SK-N-SH (cell line): ENCODE measurements around the gene CHI3L2. TPM values are rescaled to one million over a fixed set of nuclear protein-coding genes. Genes with fewer than 3 reads are reported as not detected.

Experiments
- CTCF ChIA-PET: fragments of 300-600, 350-600 bp; formaldehyde crosslinking; extraction: SDS; loops from one replicate; lab custom pipeline; 2021; lab: Yijun Ruan, JAX
- POLR2A ChIA-PET: fragments of 350-600 bp; sonication (Branson Sonifier 250); formaldehyde crosslinking; extraction: SDS; loops from one replicate; lab custom pipeline; 2020; ENCODE audit warnings: antibody characterized with exemption, inconsistent platforms; lab: Yijun Ruan, JAX
- DNase-seq: peaks from one replicate; pipeline ENCODE4 v3.0.0; 2012
- H2AFZ ChIP-seq: fragments of 200-600 bp; sonication (generic); 2 replicates; pipeline ENCODE4 v1.8.1; 2016; ENCODE audit warnings: antibody characterized with exemption, mild to moderate bottlenecking, low read depth
- H3F3A ChIP-seq: fragments of 200-600 bp; sonication (generic); replicated peaks from 2 replicates; pipeline ENCODE3; 2016; ENCODE audit warnings: antibody characterized with exemption, mild to moderate bottlenecking; ENCODE audit not compliant: insufficient read depth
- H3K27ac ChIP-seq, 2 experiments: fragments of 200-500 bp in 1 of 2; fragments of 200-600 bp in 1 of 2; sonication (Bioruptor generic) in 1 of 2; sonication (generic), shearing (Covaris generic) in 1 of 2; 2 replicates each; pipeline versions ENCODE4 v1.5.1 to v1.6.1; 2014 to 2016; ENCODE audit warnings: low read depth in 2 of 2, inconsistent platforms in 1 of 2, low read length in 1 of 2, mild to moderate bottlenecking in 1 of 2, mixed read lengths in 1 of 2
- H3K27me3 ChIP-seq: fragments of 200-600 bp; sonication (generic), shearing (Covaris generic); 2 replicates; pipeline ENCODE4 v1.6.1; 2016; ENCODE audit warnings: mixed run types; ENCODE audit not compliant: insufficient read depth
- H3K36me3 ChIP-seq, 2 experiments: fragments of 200-500 bp in 1 of 2; fragments of 200-600 bp in 1 of 2; sonication (Bioruptor generic) in 1 of 2; sonication (generic) in 1 of 2; replicated peaks in 1 of 2; 2 replicates each; pipeline versions ENCODE3 to v1.5.1; 2014 to 2016; ENCODE audit warnings: low read length in 1 of 2, mild to moderate bottlenecking in 1 of 2; ENCODE audit not compliant: insufficient read depth in 2 of 2, control insufficient read depth in 1 of 2
- H3K4me1 ChIP-seq, 2 experiments: fragments of 200-500 bp in 1 of 2; fragments of 200-600 bp in 1 of 2; sonication (Bioruptor generic) in 1 of 2; sonication (generic), shearing (Covaris generic) in 1 of 2; 2 replicates each; pipeline versions ENCODE4 v1.5.1 to v1.6.1; 2014 to 2016; ENCODE audit warnings: low read depth in 1 of 2, low read length in 1 of 2, mixed run types in 1 of 2; ENCODE audit not compliant: insufficient read depth in 2 of 2, control insufficient read depth in 1 of 2
- H3K4me2 ChIP-seq: fragments of 200-600 bp; sonication (generic), shearing (Covaris generic); 2 replicates; pipeline ENCODE4 v1.6.1; 2017; ENCODE audit warnings: mixed run types
- H3K4me3 ChIP-seq, 2 experiments: fragments of 200-500 bp in 1 of 2; fragments of 200-600 bp in 1 of 2; sonication (Bioruptor generic) in 1 of 2; sonication (generic), shearing (Covaris generic) in 1 of 2; 2 replicates each; pipeline versions ENCODE4 v1.5.1 to v1.8.1; 2014 to 2016; ENCODE audit warnings: low read depth in 2 of 2, inconsistent platforms in 1 of 2, low read length in 1 of 2, mild to moderate bottlenecking in 1 of 2, mixed read lengths in 1 of 2, moderate library complexity in 1 of 2
- H3K79me2 ChIP-seq: fragments of 200-600 bp; sonication (generic); 2 replicates; pipeline ENCODE4 v1.8.1; 2017; ENCODE audit warnings: mild to moderate bottlenecking; ENCODE audit not compliant: insufficient read depth
- H3K9ac ChIP-seq: fragments of 200-600 bp; sonication (generic); 2 replicates; pipeline ENCODE4 v1.6.1; 2017; ENCODE audit warnings: mixed run types
- H3K9me2 ChIP-seq: fragments of 200-600 bp; sonication (generic); 2 replicates; pipeline ENCODE4 v1.6.1; 2017; ENCODE audit warnings: mixed run types
- H3K9me3 ChIP-seq: fragments of 200-600 bp; sonication (generic); 2 replicates; pipeline ENCODE4 v1.6.1; 2017; ENCODE audit warnings: mixed run types, mild to moderate bottlenecking, moderate library complexity
- H4K20me1 ChIP-seq: fragments of 200-600 bp; sonication (generic); 2 replicates; pipeline ENCODE4 v1.6.1; 2017; ENCODE audit warnings: mild to moderate bottlenecking, mixed run types; ENCODE audit not compliant: insufficient read depth
- CHD2 ChIP-seq: fragments of 150-350 bp; IDR thresholded peaks from 2 replicates; pipeline ENCODE4 v1.6.1; 2018; ENCODE audit warnings: low read length; ENCODE audit not compliant: partially characterized antibody
- CTCF ChIP-seq: fragments of 200-600 bp; sonication (generic); IDR thresholded peaks from 2 replicates; pipeline ENCODE4 v1.6.1; 2017; ENCODE audit warnings: antibody characterized with exemption, mild to moderate bottlenecking, moderate library complexity
- ELF1 ChIP-seq: IDR thresholded peaks from 2 replicates; pipeline ENCODE4 v1.4.0; 2012
- EP300 ChIP-seq, 2 experiments: IDR thresholded peaks; 2 replicates each; pipeline versions ENCODE4 v1.4.0 to v1.6.1; 2012; ENCODE audit warnings: borderline replicate concordance in 1 of 2, low read depth in 1 of 2, low read length in 1 of 2
- FOSL2 ChIP-seq: IDR thresholded peaks from 2 replicates; pipeline ENCODE4 v1.4.0; 2012; ENCODE audit warnings: low read depth, mild to moderate bottlenecking, moderate library complexity, borderline replicate concordance
- FOXM1 ChIP-seq: IDR thresholded peaks from 2 replicates; pipeline ENCODE4 v1.4.0; 2012; ENCODE audit warnings: low read depth, mild to moderate bottlenecking
- GABPA ChIP-seq: IDR thresholded peaks from 2 replicates; pipeline ENCODE4 v1.4.0; 2012; ENCODE audit warnings: low read depth, mild to moderate bottlenecking
- GATA2 ChIP-seq: sonication (generic); formaldehyde crosslinking; IDR thresholded peaks from 2 replicates; pipeline ENCODE4 v1.5.0; 2020; ENCODE audit warnings: mild to moderate bottlenecking, missing genetic modification reagents
- IRF3 ChIP-seq: fragments of 150-350 bp; IDR thresholded peaks from 2 replicates; pipeline ENCODE4 v1.6.1; 2016; ENCODE audit warnings: mild to moderate bottlenecking, low read depth, low read length
- JUND ChIP-seq: IDR thresholded peaks from 2 replicates; pipeline ENCODE4 v1.4.0; 2012
- MEF2A ChIP-seq: IDR thresholded peaks from 2 replicates; pipeline ENCODE4 v1.4.0; 2012; ENCODE audit warnings: low read depth, borderline replicate concordance
- NFIC ChIP-seq: IDR thresholded peaks from 2 replicates; pipeline ENCODE4 v1.4.0; 2012; ENCODE audit warnings: borderline replicate concordance
- RAD21 ChIP-seq: IDR thresholded peaks from 2 replicates; pipeline ENCODE4 v1.6.1; 2012; ENCODE audit warnings: mild to moderate bottlenecking, low read length
- REST ChIP-seq: IDR thresholded peaks from 2 replicates; pipeline ENCODE4 v1.6.1; 2012; ENCODE audit warnings: mild to moderate bottlenecking, low read depth, low read length, moderate library complexity
- RFX5 ChIP-seq: IDR thresholded peaks from 2 replicates; pipeline ENCODE4 v1.6.1; 2012; ENCODE audit warnings: mild to moderate bottlenecking, improper control_type of control experiment, low read length
- RXRA ChIP-seq: IDR thresholded peaks from 2 replicates; pipeline ENCODE4 v1.4.0; 2012; ENCODE audit warnings: low read depth, mild to moderate bottlenecking, borderline replicate concordance
- SIN3A ChIP-seq: IDR thresholded peaks from 2 replicates; pipeline ENCODE4 v1.6.1; 2012; ENCODE audit warnings: low read depth, mild to moderate bottlenecking, low read length, moderate library complexity, borderline replicate concordance
- TAF1 ChIP-seq: IDR thresholded peaks from 2 replicates; pipeline ENCODE4 v1.6.1; 2012; ENCODE audit warnings: low read depth, mild to moderate bottlenecking, low read length, moderate library complexity, borderline replicate concordance
- TCF12 ChIP-seq: IDR thresholded peaks from 2 replicates; pipeline ENCODE4 v1.4.0; 2012
- USF1 ChIP-seq: IDR thresholded peaks from 2 replicates; pipeline ENCODE4 v1.4.0; 2012; ENCODE audit warnings: low read depth, borderline replicate concordance
- YY1 ChIP-seq: IDR thresholded peaks from 2 replicates; pipeline ENCODE4 v1.4.0; 2012; ENCODE audit warnings: low read depth, mild to moderate bottlenecking
- WGBS: methylation state at CpG from one replicate; pipeline ENCODE4 v1.1.6; 2017; ENCODE audit warnings: low lambda C conversion rate; 5-methylcytosine and 5-hydroxymethylcytosine counted together
- polyA plus RNA-seq, 3 experiments: library from polyadenylated mRNA; depleted of rRNA; stranded (reverse); fragments of >200 nt; gene quantifications; 2 replicates each; pipeline ENCODE4 v1.2.3, GENCODE V29; 2012

The CHI3L2 gene
- polyA plus RNA-seq, 1 of the 3 experiments (the other 2 are of a cell fraction) = 0.92 TPM

- Histone ChIP-seq H3K36me3 (no peaks in the 10 kb centered on the region), H3K4me2 (no peak overlapping the region), H3K4me1 (no peaks in the 10 kb centered on the region; a peak in 2 of 4 replicates), H2AFZ (no peak overlapping the region), H3F3A (no peaks in the 10 kb centered on the region), H3K27ac (no peak overlapping the region), H3K9ac (no peak overlapping the region), H3K9me3 (no peaks in the 10 kb centered on the region), H3K79me2 (no peaks in the 10 kb centered on the region), H4K20me1 (no peaks in the 10 kb centered on the region), H3K4me3 (no peak overlapping the region), H3K9me2 (no peaks in the 10 kb centered on the region), H3K27me3 (peaks cover 24% of the 10 kb centered on the region; the same call in 1 of the 2 replicates)
- peak; percentile 18 for DNase-seq
- TF ChIP-seq JUND (no peak), IRF3 (no peak), CTCF (no peak), RXRA (no peak), NFIC (no peak), RFX5 (no peak), SIN3A (no peak), YY1 (no peak), FOSL2 (no peak), ELF1 (no peak), GABPA (no peak)
- POLR2A ChIA-PET = no interaction called here
- WGBS = 20% methylated on average over 19 of the region's 40 CpGs
- CTCF ChIA-PET = interaction anchor here (1.9 kb wide), 1 partner anchor 10 kb away, joined by 4 read pairs; no protein-coding TSS in a partner anchor
These were observed 43.4 kb downstream of the CHI3L2 start for GRCh38 chr1:111270771-111271463.

- Histone ChIP-seq H4K20me1 (no peaks in the 10 kb centered on the region), H3K4me2 (no peak overlapping the region), H3K9me3 (no peaks in the 10 kb centered on the region), H3K9me2 (no peaks in the 10 kb centered on the region), H3K27me3 (peaks cover 24% of the 10 kb centered on the region; the same call in 1 of the 2 replicates), H3K79me2 (no peaks in the 10 kb centered on the region), H2AFZ (no peak overlapping the region), H3F3A (no peaks in the 10 kb centered on the region), H3K36me3 (no peaks in the 10 kb centered on the region), H3K4me3 (no peak overlapping the region), H3K27ac (no peak overlapping the region), H3K9ac (no peak overlapping the region), H3K4me1 (no peaks in the 10 kb centered on the region; a peak in 2 of 4 replicates)
- POLR2A ChIA-PET = no interaction called here
- DNase-seq = peak; percentile 17
- 47% methylated on average over 4 of the region's 16 CpGs for WGBS
- CTCF ChIA-PET = interaction anchor here (1.9 kb wide), 1 partner anchor 10 kb away, joined by 4 read pairs; no protein-coding TSS in a partner anchor
- TF ChIP-seq GABPA (no peak), GATA2 (no peak), CHD2 (no peak), JUND (no peak), SIN3A (no peak), MEF2A (no peak), TAF1 (no peak), TCF12 (no peak), FOXM1 (no peak), REST (no peak), FOSL2 (no peak), EP300 (IDR thresholded peaks at IDR 0.05; ENCODE audit: borderline replicate concordance in 1 of 2, low read depth in 1 of 2, low read length in 1 of 2) (no peak), NFIC (no peak), RAD21 (no peak), USF1 (no peak), ELF1 (no peak)
These were observed 43.9 kb downstream of the CHI3L2 start for GRCh38 chr1:111271464-111271801.
